Stimulated activated memory B cell treated with anti-CD40 and anti-IgM and Interleukin-4, amounts not matched to agents 10 μg/mL and 1 μg/mL and 100 μg/mL, for 72 hours (primary cell): Measurements from ENCODE around the gene KRI1.
A peak's percentile ranks its signal among the peaks of the same experiment; 100 is the strongest.
"Not testable (repeated sequence)": the region's sequence is repeated elsewhere in the genome, so short reads cannot be mapped to it uniquely, and the experiment has no call there.

ENCODE experiments used
- ATAC-seq: fragments of 150-1000 bp; cut with Tn5 transposase; 2 replicates; pipeline ENCODE4 v1.10.0; 2021
- H3K27ac Mint-ChIP-seq: one replicate; pipeline ENCODE4 v1.8.0; 2022; ENCODE audit warnings: mild to moderate bottlenecking, mixed read lengths
- H3K27me3 Mint-ChIP-seq: one replicate; pipeline ENCODE4 v1.8.0; 2022; ENCODE audit warnings: mixed read lengths
- H3K36me3 Mint-ChIP-seq: one replicate; pipeline ENCODE4 v1.8.0; 2022; ENCODE audit warnings: mixed read lengths
- H3K4me1 Mint-ChIP-seq: one replicate; pipeline ENCODE4 v1.8.0; 2022; ENCODE audit warnings: mixed read lengths
- H3K4me3 Mint-ChIP-seq: one replicate; pipeline ENCODE4 v1.8.0; 2022; ENCODE audit warnings: mild to moderate bottlenecking, moderate library complexity, mixed read lengths
- H3K9me3 Mint-ChIP-seq: one replicate; pipeline ENCODE4 v1.8.0; 2022; ENCODE audit warnings: mixed read lengths

The KRI1 gene

DNA sequence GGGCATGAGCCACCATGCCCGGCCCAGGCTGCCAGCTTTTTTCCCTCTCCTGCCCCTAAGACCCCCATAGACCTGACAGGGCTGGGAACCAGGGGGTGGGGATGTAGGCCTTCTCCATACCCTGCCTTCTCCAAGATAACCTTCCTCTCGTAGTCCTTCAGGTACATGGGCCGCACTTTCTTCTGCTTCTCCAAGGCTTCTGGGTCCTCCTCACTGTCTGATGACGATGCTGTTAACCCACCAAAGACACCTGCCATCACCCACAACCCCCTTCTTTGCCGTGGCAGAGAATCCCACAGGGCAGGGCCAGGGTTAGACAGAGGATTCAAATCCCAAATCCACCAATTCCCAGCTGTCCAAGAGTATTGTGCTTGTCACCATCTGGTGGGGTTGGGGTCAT is 3.2 kb downstream of the KRI1 start:
- Mint-ChIP-seq H3K4me3 (no peak overlapping the region), H3K27ac (no peak overlapping the region), H3K9me3 (no peaks in the 10 kb centered on the region), H3K27me3 (no peaks in the 10 kb centered on the region), H3K4me1 (peaks cover 42% of the 10 kb centered on the region), H3K36me3 (peaks cover 35% of the 10 kb centered on the region)
- ATAC-seq, result no peak

DNA sequence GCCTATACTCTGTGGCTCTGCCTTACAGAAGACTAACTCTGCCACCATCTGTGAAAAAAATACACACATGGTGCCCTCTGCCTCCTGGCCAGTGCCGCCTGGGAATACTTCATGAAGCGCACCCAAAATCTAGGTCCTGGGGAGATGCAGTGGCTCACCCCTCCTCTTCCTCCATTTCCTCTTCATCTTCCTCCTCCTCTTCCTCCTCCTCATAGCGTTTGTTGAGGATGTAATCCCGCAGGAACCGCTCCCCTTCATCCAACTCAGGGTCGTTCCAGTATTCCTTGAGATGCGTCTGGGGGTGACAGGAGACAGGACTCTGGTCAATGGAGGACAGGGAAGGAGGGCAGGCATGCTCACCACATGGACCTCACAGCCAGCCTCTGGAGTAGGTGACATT is 5.7 kb downstream of the KRI1 start:
- Mint-ChIP-seq H3K4me1 (peaks cover 30% of the 10 kb centered on the region), H3K27me3 (no peaks in the 10 kb centered on the region), H3K27ac (no peak overlapping the region), H3K36me3 (peaks cover 35% of the 10 kb centered on the region), H3K9me3 (no peaks in the 10 kb centered on the region), H3K4me3 (no peak overlapping the region)
- no peak for ATAC-seq

DNA sequence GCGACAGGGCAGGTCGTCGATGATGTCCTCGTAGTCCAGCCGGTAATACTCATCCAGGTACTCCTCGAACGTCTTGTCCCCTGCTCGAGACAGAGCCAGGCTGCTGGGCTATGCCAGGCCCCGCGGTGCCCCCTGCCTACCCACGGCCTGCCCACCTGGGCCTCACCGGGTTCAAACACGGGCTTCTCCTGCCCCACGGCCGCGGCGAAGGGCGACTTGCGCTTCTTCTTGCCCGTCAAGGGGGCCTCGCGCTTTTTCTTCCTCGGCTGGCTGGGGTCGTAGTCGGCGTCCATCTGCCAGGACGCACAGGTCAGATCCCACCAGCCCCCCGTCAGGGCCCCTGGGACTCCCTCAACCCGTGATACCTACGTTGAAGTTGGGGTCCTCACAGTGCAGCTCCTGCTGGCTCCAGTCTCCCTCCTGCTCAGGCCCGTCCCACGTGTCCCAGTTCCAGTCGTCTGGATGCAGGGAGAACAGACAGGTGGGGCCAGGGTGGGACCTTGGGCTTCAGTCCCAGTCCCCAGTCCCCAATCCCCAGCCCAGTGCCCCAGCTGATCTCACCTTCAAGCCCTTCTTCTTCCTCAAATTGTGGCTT is 8.1 kb downstream of the KRI1 start:
- H3K27ac Mint-ChIP-seq, result no peak overlapping the region
- no peaks in the 10 kb centered on the region for H3K9me3 Mint-ChIP-seq
- no peak overlapping the region for H3K4me3 Mint-ChIP-seq
- ATAC-seq, result no peak
- H3K4me1 Mint-ChIP-seq, result peaks cover 47% of the 10 kb centered on the region
- H3K36me3 Mint-ChIP-seq, result peaks cover 51% of the 10 kb centered on the region
- no peaks in the 10 kb centered on the region for H3K27me3 Mint-ChIP-seq

DNA sequence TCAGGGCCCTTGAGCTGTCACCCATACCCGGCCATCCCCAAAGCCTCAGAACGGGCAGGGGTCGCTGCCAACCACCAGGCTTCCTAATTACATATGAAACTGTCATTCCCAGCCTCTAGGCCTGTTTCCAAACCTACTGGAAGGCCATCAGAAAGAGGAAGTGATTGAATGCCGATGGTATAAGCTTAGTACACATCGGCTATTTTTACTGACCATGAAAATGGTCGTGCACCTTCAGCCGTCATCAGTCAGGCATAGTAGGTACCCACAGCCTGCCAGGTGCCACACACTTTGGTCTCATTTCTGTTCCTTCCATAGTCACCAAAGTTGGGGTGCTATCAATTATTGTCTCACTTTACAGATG is 10.2 kb downstream of the KRI1 start:
- Mint-ChIP-seq H3K4me1 (peaks cover 51% of the 10 kb centered on the region), H3K36me3 (peaks cover 51% of the 10 kb centered on the region), H3K27me3 (no peaks in the 10 kb centered on the region), H3K4me3 (no peak overlapping the region), H3K27ac (peak overlapping the region; percentile 67), H3K9me3 (no peaks in the 10 kb centered on the region)
- no peak for ATAC-seq

DNA sequence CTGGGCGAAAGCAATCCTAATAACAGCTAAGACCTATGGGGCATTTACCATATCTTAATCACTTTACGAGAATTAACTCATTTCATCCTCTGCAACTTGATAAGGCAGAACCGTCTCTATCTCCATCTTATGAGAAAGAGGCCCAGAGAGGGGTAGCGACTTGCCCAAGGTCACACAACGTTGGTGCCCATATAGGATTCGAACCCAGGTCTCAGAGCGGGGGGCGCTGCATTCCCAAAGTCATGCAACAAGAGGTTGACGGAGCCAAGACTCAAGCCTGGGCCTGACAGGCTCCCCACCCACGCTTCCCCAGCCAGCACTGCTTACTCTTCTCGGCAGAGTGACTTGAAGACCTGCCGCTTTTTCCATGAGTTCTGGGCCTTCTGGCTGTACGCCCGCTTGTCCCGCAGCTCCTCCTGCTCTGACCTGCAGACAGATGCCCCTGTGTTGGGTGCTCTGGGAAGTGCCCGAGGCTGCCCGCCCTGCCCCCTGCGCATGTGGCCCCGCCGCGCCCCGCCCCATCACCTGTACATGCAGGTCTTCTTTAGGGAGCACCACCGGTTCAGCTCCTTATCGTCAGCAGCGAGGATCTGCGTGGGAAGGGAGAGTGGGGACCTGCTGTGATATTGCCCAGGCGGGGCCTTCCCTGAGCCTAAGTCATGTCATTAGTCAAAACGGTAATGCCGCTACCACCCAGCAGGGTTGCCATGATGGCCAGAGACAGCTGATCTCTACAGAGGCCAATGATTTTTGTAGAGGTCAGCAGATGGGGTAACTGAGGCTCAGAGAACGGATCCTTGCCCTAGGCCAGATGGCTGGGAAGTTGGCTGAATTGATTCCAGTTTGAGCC is 10.8 kb downstream of the KRI1 start:
- peaks cover 51% of the 10 kb centered on the region for H3K36me3 Mint-ChIP-seq
- no peaks in the 10 kb centered on the region for H3K9me3 Mint-ChIP-seq
- H3K27me3 Mint-ChIP-seq, result no peaks in the 10 kb centered on the region
- no peak for ATAC-seq
- H3K4me1 Mint-ChIP-seq, result peaks cover 57% of the 10 kb centered on the region
- H3K4me3 Mint-ChIP-seq, result no peak overlapping the region
- H3K27ac Mint-ChIP-seq, result peak overlapping the region; percentile 93

DNA sequence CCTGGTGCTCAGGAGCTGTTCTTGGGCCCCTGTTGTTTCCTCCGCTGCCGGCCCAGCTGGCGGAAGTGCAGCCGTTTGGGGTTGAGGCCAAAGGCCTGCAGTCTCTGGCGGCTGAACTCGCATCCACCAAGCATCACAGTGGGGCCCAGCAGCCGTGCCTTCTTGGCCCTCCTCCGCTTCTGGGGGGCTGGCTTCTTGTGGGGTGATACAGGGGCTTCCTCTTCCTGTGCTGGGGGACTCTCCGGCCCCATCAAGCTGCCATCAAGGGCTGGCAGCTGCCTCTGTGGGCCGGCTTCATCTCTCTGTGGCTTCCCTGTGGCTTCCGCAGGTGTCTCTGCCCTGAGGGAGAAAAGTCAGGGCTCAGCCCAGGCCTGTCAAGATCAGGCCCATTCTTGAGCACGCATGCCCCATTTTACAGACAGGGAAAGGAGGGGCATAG is 11.8 kb downstream of the KRI1 start:
- H3K4me3 Mint-ChIP-seq, result peak overlapping the region; percentile 39

DNA sequence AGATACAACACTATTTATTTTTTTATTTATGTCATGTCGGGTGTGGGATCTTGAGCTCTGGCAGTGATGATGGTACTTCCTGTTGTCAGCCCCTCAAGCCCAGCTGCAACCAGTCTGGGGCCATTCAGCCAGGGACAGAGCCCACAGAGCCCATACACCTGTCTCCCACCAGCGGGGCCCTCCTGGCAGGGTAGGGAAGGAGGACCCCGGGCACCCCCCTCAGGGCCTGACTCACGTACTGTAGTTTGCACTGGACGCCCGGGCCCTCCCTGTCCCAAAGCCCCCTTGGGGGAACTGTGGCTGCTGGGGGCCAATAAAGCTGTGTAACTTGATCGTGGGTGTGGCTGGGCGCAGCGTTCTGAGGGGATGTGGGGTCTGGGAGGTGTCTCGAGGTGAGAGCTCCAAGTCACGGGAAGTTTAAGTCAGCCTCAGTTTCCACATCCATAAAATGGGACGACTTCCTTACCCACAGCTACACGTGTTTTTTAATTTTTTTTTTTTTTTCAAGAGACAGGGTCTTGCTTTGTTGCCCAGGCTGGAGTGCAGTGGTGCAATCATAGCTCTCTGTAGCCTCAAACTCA is 12.6 kb downstream of the KRI1 start:
- Mint-ChIP-seq H3K27me3 (no peaks in the 10 kb centered on the region), H3K4me1 (peaks cover 48% of the 10 kb centered on the region), H3K36me3 (peaks cover 50% of the 10 kb centered on the region), H3K27ac (peak overlapping the region; percentile 93), H3K4me3 (no peak overlapping the region), H3K9me3 (no peaks in the 10 kb centered on the region)
- no peak for ATAC-seq

More for the DNA sequence above, 11.8 kb downstream of the KRI1 start:
- Mint-ChIP-seq H3K27me3 (no peaks in the 10 kb centered on the region), H3K27ac (peak overlapping the region; percentile 93), H3K36me3 (peaks cover 47% of the 10 kb centered on the region), H3K9me3 (no peaks in the 10 kb centered on the region), H3K4me1 (peaks cover 51% of the 10 kb centered on the region)
- peak; percentile 95 for ATAC-seq

DNA sequence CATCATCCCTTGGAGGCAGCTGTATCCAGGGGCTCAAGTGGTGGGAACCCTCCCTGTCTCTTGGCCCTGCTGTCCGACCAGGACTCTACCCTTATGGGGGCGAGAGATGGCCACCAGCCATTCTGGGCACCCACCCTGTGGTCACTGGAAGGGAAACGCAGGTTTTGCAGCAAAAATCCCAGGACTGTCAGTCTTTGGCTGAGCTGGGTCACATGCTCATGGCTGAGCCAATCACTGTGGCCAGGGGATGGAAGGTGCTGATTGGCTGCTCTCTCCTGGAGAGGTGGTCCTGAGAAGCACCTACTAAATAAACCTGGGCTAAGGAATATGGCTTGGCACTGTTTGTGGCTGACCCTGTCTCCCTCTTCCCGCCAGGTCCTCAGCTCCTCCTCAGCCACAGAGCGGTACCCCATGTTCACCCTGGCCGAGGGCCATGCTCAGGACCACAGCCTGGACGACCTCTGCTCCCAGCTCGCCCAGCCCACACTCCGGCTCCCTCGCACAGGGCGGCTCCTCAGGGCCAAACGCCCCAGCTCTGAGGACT is 13.2 kb downstream of the KRI1 start:
- H3K27ac Mint-ChIP-seq, result peak overlapping the region; percentile 93
- H3K4me1 Mint-ChIP-seq, result peaks cover 44% of the 10 kb centered on the region
- H3K27me3 Mint-ChIP-seq, result no peaks in the 10 kb centered on the region
- no peak for ATAC-seq
- H3K4me3 Mint-ChIP-seq, result no peak overlapping the region
- peaks cover 47% of the 10 kb centered on the region for H3K36me3 Mint-ChIP-seq
- H3K9me3 Mint-ChIP-seq, result no peaks in the 10 kb centered on the region

DNA sequence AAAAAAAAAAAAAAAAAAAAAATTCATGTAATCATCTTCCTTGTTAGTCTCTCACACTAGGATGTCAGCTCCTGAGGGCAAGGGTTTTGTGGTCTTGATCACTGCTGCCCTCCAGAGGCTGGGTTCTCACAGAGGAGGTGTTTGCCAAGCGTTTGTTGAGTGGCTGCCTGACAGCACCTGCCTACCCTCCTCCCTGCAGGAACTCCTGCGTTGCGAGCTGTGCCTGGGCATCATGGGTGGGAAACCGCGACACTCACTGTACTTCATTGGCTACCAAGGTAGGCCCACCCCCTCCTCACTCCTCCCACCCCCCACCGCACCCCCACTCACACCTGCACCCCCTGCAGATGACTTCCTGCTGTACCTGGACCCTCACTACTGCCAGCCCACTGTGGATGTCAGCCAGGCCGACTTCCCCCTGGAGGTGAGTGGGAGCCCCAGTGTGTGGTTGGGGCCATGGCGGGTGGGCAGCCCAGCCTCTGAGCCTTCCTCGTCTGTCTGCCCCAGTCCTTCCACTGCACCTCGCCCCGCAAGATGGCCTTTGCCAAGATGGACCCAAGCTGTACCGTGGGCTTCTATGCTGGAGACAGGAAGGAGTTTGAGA is 14.0 kb downstream of the KRI1 start:
- Mint-ChIP-seq H3K4me3 (no peak overlapping the region), H3K27ac (peak overlapping the region; percentile 93), H3K27me3 (no peaks in the 10 kb centered on the region), H3K36me3 (peaks cover 47% of the 10 kb centered on the region), H3K9me3 (no peaks in the 10 kb centered on the region), H3K4me1 (peaks cover 44% of the 10 kb centered on the region)
- ATAC-seq, result no peak

DNA sequence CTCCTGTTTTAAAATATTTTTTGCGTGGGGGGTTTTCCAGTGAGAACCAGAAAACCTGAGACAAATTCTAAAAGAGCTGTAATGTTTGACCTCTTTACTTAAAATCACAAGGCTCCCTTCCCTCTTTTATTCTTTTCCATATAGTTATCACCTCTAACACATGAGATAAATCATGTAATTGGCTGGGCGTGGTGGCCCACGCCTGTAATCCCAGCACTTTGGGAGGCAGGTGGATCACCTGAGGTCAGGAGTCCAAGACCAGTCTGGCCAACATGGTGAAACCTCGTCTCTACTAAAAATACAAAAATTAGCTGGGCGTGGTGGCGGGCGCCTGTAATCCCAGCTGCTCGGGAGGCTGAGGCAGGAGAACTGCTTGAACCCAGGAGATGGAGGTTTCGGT is 14.8 kb downstream of the KRI1 start:
- not testable (repeated sequence) for H3K27ac Mint-ChIP-seq, ATAC-seq, H3K4me3 Mint-ChIP-seq, H3K9me3 Mint-ChIP-seq, H3K27me3 Mint-ChIP-seq
- Mint-ChIP-seq H3K4me1 (peaks cover 42% of the 10 kb centered on the region), H3K36me3 (peaks cover 47% of the 10 kb centered on the region)

DNA sequence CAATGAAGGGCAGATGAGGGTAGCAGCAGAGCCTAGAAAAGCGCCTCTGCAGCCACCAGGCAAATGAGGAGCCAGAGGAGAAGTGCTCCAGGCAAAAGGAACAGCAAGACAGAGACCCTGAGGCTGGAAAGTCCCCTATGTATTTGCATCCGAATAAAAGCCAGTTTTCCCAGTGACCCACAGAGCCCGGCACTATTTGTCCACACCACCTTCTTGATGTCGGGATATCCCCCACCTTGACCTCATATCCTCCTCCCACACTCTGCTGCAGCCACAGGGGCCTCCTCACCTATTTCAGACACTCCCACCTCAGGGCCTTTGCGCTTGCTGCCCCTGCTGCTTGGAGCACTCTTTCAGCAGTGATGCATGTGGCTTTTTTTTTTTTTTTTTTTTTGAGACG is 15.5 kb downstream of the KRI1 start:
- Mint-ChIP-seq H3K4me3 (no peak overlapping the region), H3K9me3 (no peaks in the 10 kb centered on the region), H3K27me3 (no peaks in the 10 kb centered on the region), H3K4me1 (peaks cover 36% of the 10 kb centered on the region), H3K27ac (peak overlapping the region; percentile 44), H3K36me3 (peaks cover 47% of the 10 kb centered on the region)
- ATAC-seq, result no peak

DNA sequence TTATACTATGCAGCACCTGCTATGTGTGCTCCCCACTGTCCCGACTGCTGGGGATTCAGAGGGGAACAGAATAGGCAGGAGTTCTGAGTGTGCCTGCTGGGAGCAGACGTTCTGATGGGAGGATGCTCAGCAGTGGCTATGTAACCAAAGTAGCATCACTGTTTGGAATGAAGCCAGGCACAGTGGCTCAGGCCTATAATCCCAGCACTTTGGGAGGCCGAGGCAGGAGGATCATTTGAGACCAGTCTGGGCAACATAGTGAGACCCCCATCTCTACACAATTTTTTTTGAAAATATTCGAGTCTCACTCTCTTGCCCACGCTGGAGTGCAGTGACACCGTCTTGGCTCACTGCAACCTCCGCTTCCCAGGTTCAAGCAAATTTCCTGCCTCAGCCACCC is 16.1 kb downstream of the KRI1 start:
- no peak overlapping the region for H3K4me3 Mint-ChIP-seq
- H3K9me3 Mint-ChIP-seq, result no peaks in the 10 kb centered on the region
- H3K27ac Mint-ChIP-seq, result peak overlapping the region; percentile 44
- peaks cover 36% of the 10 kb centered on the region for H3K4me1 Mint-ChIP-seq
- H3K27me3 Mint-ChIP-seq, result no peaks in the 10 kb centered on the region
- H3K36me3 Mint-ChIP-seq, result peaks cover 47% of the 10 kb centered on the region
- no peak for ATAC-seq

DNA sequence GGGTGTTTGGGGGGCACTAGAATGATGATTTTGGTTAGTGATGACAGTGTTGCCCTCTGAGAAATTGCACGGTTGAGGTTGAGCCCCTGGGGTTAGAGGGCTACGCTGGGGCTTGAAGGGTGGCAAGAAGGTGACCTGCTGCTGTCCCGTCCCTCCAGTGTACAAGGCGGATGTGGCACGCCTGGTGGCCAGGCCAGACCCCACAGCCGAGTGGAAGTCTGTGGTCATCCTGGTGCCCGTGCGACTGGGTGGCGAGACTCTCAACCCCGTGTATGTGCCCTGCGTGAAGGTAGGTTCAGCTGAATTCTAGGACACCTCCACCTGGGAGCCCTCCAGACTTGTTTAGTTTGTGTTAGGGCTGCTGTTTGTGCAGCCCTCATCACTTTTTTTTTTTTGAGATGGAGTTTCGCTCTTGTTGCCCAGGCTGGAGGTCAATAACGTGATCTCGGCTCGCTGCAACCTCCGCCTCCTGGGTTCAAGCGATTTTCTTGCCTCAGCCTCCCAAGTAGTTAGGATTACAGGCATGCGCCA is 17.0 kb downstream of the KRI1 start:
- H3K9me3 Mint-ChIP-seq, result no peaks in the 10 kb centered on the region
- ATAC-seq, result no peak
- H3K27ac Mint-ChIP-seq, result no peak overlapping the region
- peaks cover 32% of the 10 kb centered on the region for H3K4me1 Mint-ChIP-seq
- no peak overlapping the region for H3K4me3 Mint-ChIP-seq
- no peaks in the 10 kb centered on the region for H3K27me3 Mint-ChIP-seq
- H3K36me3 Mint-ChIP-seq, result peaks cover 42% of the 10 kb centered on the region

DNA sequence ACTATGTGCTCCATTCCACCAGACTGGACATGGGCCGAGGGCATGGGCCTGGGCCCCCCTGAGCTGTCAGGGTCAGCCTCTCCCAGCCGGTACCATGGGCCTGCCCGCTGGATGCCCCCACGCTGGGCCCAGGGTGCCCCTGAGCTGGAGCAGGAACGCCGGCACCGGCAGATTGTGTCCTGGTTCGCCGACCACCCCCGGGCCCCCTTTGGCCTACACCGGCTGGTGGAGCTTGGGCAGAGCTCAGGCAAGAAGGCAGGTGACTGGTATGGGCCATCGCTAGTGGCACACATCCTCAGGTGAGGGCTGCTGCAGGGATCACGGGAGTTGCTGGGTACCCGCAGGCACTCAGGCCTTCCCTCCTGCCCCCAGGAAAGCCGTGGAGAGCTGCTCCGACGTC is 19.0 kb downstream of the KRI1 start:
- Mint-ChIP-seq H3K27me3 (no peaks in the 10 kb centered on the region), H3K36me3 (peaks cover 22% of the 10 kb centered on the region), H3K9me3 (no peaks in the 10 kb centered on the region), H3K4me3 (no peak overlapping the region), H3K4me1 (peaks cover 18% of the 10 kb centered on the region), H3K27ac (no peak overlapping the region)
- no peak for ATAC-seq

DNA sequence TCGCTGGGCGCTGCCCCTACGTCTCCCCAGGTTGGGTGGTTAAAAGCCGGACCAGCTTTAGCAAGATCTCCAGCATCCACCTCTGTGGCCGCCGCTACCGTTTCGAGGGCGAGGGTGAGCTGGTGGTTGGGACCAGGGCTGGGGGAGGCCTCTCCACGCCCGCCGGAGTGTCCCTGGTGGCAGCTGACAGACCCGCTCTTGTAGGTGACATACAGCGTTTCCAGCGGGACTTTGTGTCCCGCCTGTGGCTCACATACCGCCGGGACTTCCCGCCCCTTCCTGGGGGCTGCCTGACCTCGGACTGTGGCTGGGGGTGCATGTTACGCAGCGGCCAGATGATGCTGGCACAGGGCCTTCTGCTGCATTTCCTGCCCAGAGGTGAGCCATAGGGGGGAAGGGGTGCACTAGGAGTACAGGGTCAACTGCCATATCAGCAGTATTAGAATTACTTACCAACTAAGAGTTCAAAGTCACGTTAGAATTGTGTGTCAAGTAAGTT is 21.0 kb downstream of the KRI1 start:
- peaks cover 11% of the 10 kb centered on the region for H3K27me3 Mint-ChIP-seq
- ATAC-seq, result no peak
- H3K4me3 Mint-ChIP-seq, result peak overlapping the region; percentile 81
- peak overlapping the region; percentile 83 for H3K27ac Mint-ChIP-seq
- H3K4me1 Mint-ChIP-seq, result peaks cover 11% of the 10 kb centered on the region
- H3K36me3 Mint-ChIP-seq, result peaks cover 11% of the 10 kb centered on the region
- H3K9me3 Mint-ChIP-seq, result no peaks in the 10 kb centered on the region
